Measurements from ENCODE around the gene CUX1.

The CUX1 gene

DNA sequence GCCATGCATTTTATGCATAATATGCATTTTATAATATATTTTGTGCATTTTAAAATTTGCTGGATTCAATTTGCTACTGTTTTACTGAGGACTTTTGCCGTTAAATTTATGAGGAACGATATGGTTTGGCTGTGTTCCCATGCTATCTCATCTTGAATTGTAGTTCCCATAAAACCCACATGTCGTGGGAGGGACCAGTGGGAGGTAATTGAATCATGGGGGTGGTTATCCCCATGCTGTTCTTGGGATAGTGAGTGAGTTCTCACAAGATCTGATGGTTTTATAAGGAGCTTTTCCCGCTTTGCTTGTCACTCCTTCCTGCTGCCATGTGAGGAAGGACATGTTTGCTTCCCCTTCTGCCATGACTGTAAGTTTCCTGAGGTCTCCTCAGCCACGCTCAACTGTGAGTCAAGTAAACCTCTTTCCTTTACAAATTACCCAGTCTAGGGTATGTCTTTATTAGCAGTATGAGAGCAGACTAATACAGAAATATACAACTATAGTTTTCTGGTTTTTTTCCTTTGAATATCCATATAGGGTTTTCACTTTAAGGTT, 267.9 kb downstream of the CUX1 start:
- ATAC-seq (ENCODE audit: low read depth) (no peak), DNase-seq (ENCODE audit: low spot score) (no peak)
- 0 out of 2 replicates have a peak, but pooled peaks cover 6% of the 10 kb centered on the region for H3K36me3 ChIP-seq (ENCODE audit: low read depth)
- no peaks in the 10 kb centered on the region for H3K27me3 ChIP-seq (ENCODE audit: insufficient read depth, poor library complexity, severe bottlenecking)
- no peak overlapping the region for H3K27ac ChIP-seq (ENCODE audit: poor library complexity, severe bottlenecking)
- no peak overlapping the region for H3K4me3 ChIP-seq (ENCODE audit: severe bottlenecking)
- H3K4me1 ChIP-seq (ENCODE audit: insufficient read depth, poor library complexity, severe bottlenecking), result no peaks in the 10 kb centered on the region
- TF ChIP-seq, protein P1, sequence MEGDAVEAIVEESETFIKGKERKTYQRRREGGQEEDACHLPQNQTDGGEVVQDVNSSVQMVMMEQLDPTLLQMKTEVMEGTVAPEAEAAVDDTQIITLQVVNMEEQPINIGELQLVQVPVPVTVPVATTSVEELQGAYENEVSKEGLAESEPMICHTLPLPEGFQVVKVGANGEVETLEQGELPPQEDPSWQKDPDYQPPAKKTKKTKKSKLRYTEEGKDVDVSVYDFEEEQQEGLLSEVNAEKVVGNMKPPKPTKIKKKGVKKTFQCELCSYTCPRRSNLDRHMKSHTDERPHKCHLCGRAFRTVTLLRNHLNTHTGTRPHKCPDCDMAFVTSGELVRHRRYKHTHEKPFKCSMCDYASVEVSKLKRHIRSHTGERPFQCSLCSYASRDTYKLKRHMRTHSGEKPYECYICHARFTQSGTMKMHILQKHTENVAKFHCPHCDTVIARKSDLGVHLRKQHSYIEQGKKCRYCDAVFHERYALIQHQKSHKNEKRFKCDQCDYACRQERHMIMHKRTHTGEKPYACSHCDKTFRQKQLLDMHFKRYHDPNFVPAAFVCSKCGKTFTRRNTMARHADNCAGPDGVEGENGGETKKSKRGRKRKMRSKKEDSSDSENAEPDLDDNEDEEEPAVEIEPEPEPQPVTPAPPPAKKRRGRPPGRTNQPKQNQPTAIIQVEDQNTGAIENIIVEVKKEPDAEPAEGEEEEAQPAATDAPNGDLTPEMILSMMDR (IDR thresholded peaks at IDR 0.05; ENCODE audit: poor library complexity, severe bottlenecking), result no peak
- H3K9me3 ChIP-seq (ENCODE audit: severe bottlenecking), result peaks cover 8% of the 10 kb centered on the region

GRCh38 chr7:102089175-102090098, 272.0 kb downstream of the CUX1 start:
- no peak for ATAC-seq (ENCODE audit: low read depth)
- no peak for DNase-seq (ENCODE audit: low spot score)
- TF ChIP-seq, protein P1 (IDR thresholded peaks at IDR 0.05; ENCODE audit: poor library complexity, severe bottlenecking), result no peak
- no peak overlapping the region for H3K27ac ChIP-seq (ENCODE audit: poor library complexity, severe bottlenecking)
- peaks cover 3% of the 10 kb centered on the region for H3K9me3 ChIP-seq (ENCODE audit: severe bottlenecking)
- no peaks in the 10 kb centered on the region for H3K36me3 ChIP-seq (ENCODE audit: low read depth)
- no peaks in the 10 kb centered on the region for H3K27me3 ChIP-seq (ENCODE audit: insufficient read depth, poor library complexity, severe bottlenecking)
- H3K4me3 ChIP-seq (ENCODE audit: severe bottlenecking), result no peak overlapping the region
- no peaks in the 10 kb centered on the region for H3K4me1 ChIP-seq (ENCODE audit: insufficient read depth, poor library complexity, severe bottlenecking)

DNA sequence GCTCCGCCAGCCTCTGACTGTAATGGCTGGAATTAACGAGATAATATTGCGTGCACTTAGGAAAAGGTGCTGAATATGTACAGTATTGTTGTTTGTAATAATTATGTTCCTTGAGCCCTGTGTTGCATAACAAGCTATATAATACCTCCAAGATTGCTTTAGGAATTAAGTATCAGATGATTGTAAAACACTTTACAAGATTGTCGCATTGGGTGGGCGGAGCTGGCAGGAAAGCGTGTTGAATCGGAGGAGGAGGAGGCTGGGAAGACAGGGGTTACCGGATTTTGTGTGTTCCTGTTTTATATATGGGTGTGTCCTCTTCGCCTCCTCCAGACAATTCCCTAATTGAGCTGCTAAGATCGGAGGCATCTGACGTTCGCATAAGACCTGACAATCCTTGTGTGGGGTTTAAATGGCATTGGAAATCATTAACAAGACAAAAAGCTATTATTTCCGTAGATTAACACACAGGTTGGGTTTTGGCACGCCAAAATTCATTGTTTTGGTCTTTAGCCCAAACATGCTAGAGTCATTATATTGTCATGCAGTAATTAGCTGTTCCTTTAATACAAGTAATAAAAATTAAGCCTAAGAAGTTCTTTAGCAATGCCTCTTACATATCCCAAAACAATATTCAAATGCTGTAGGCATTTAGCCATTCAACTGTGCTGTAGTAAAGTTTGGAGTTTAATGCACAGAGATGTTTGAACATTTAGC, 276.3 kb downstream of the CUX1 start:
- H3K4me1 ChIP-seq (ENCODE audit: insufficient read depth, poor library complexity, severe bottlenecking), result no peaks in the 10 kb centered on the region
- no peak overlapping the region for H3K27ac ChIP-seq (ENCODE audit: poor library complexity, severe bottlenecking)
- DNase-seq (ENCODE audit: low spot score) (no peak), ATAC-seq (ENCODE audit: low read depth) (no peak)
- no peaks in the 10 kb centered on the region for H3K9me3 ChIP-seq (ENCODE audit: severe bottlenecking)
- H3K36me3 ChIP-seq (ENCODE audit: low read depth), result no peaks in the 10 kb centered on the region
- H3K4me3 ChIP-seq (ENCODE audit: severe bottlenecking), result no peak overlapping the region
- H3K27me3 ChIP-seq (ENCODE audit: insufficient read depth, poor library complexity, severe bottlenecking), result no peaks in the 10 kb centered on the region
- TF ChIP-seq, protein P1 (IDR thresholded peaks at IDR 0.05; ENCODE audit: poor library complexity, severe bottlenecking), result no peak

DNA sequence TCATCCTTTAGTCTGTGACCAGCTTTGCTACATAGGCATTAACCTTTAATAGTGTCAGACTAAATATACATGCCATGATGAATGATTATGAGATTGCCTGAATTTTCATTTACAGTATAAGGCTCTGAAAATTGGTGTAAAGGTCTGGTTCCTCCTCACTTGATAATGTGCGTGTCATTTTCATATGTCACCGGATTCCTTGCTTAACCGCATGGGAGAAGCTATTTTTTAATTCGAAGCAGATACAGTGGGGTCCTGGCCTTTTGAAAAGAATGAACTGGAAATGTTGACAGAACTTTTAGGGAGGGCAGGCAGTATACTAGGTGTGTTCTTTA, 276.9 kb downstream of the CUX1 start:
- no peak for ATAC-seq (ENCODE audit: low read depth)
- H3K27ac ChIP-seq (ENCODE audit: poor library complexity, severe bottlenecking), result no peak overlapping the region
- no peak overlapping the region for H3K4me3 ChIP-seq (ENCODE audit: severe bottlenecking)
- H3K4me1 ChIP-seq (ENCODE audit: insufficient read depth, poor library complexity, severe bottlenecking), result no peaks in the 10 kb centered on the region
- H3K9me3 ChIP-seq (ENCODE audit: severe bottlenecking), result no peaks in the 10 kb centered on the region
- H3K27me3 ChIP-seq (ENCODE audit: insufficient read depth, poor library complexity, severe bottlenecking), result no peaks in the 10 kb centered on the region
- no peaks in the 10 kb centered on the region for H3K36me3 ChIP-seq (ENCODE audit: low read depth)
- DNase-seq (ENCODE audit: low spot score), result no peak
- TF ChIP-seq, protein P1 (IDR thresholded peaks at IDR 0.05; ENCODE audit: poor library complexity, severe bottlenecking), result no peak

All from RWPE2 (cell line).